HG03039 (cell line): Measurements from ENCODE around the gene SASH1.
"Not testable (repeated sequence)": the region's sequence is repeated elsewhere in the genome, so short reads cannot be mapped to it uniquely, and the experiment has no call there.

Experiments
- ATAC-seq: cut with Tn5 transposase; IDR thresholded peaks from one replicate; pipeline ENCODE4 v1.9.1; 2021; ENCODE audit warnings: mild to moderate bottlenecking, moderate library complexity; ENCODE audit not compliant: unreplicated experiment

Gene SASH1

GRCh38 chr6:148364056-148364824, 21.6 kb downstream of the SASH1 start:
- no peak for ATAC-seq

GRCh38 chr6:148365041-148365440, 22.4 kb downstream of the SASH1 start:
- no peak for ATAC-seq

GRCh38 chr6:148367411-148368024, 24.9 kb downstream of the SASH1 start:
- ATAC-seq: no peak

GRCh38 chr6:148370176-148370575, 27.5 kb downstream of the SASH1 start:
- ATAC-seq: no peak

GRCh38 chr6:148374040-148374774, 31.6 kb downstream of the SASH1 start:
- ATAC-seq: no peak

GRCh38 chr6:148375401-148375800, 32.8 kb downstream of the SASH1 start:
- no peak for ATAC-seq

- ATAC-seq: no peak
Measured at GRCh38 chr6:148379481-148379880, 36.8 kb downstream of the SASH1 start.

- no peak for ATAC-seq
Measured at GRCh38 chr6:148379966-148380713, 37.5 kb downstream of the SASH1 start.

- not testable (repeated sequence) for ATAC-seq
Measured at GRCh38 chr6:148382051-148382450, 39.4 kb downstream of the SASH1 start.

- ATAC-seq: no peak
Measured at GRCh38 chr6:148382861-148383260, 40.2 kb downstream of the SASH1 start.

- no peak for ATAC-seq
Measured at GRCh38 chr6:148383658-148384368, 41.2 kb downstream of the SASH1 start.

- no peak for ATAC-seq
Measured at GRCh38 chr6:148385379-148385778, 42.7 kb downstream of the SASH1 start.

- ATAC-seq: no peak
Measured at GRCh38 chr6:148388521-148388920, 45.9 kb downstream of the SASH1 start.

GRCh38 chr6:148389086-148389485, 46.4 kb downstream of the SASH1 start:
- ATAC-seq: no peak

- no peak for ATAC-seq
Measured at GRCh38 chr6:148389917-148390316, 47.3 kb downstream of the SASH1 start.

- ATAC-seq: not testable (repeated sequence)
Measured at GRCh38 chr6:148392127-148392526, 49.5 kb downstream of the SASH1 start.

- no peak for ATAC-seq
Measured at GRCh38 chr6:148392671-148393070, 50.0 kb downstream of the SASH1 start.

GRCh38 chr6:148395583-148396101, 53.0 kb downstream of the SASH1 start:
- ATAC-seq: no peak

GRCh38 chr6:148396411-148396810, 53.8 kb downstream of the SASH1 start:
- no peak for ATAC-seq

- no peak for ATAC-seq
Measured at GRCh38 chr6:148396926-148397325, 54.3 kb downstream of the SASH1 start.
